H1 (cell line): ENCODE data around the gene DAND5. TPM values are rescaled to one million over a fixed set of nuclear protein-coding genes. Genes with fewer than 3 reads are reported as not detected.
A peak's percentile ranks its signal among the peaks of the same experiment; 100 is the strongest.

Source experiments
- CTCF ChIA-PET: fragments of 300-600 bp; sonication (Branson Sonifier 250); formaldehyde crosslinking; loops from one replicate; lab custom pipeline; 2021; ENCODE audit not compliant: partially characterized antibody; lab: Charles Lee
- POLR2A ChIA-PET: fragments of 300-600 bp; sonication (Branson Sonifier 250); formaldehyde crosslinking; loops from one replicate; lab custom pipeline; 2021; ENCODE audit warnings: inconsistent platforms; ENCODE audit not compliant: partially characterized antibody; lab: Charles Lee
- DNase-seq, 2 experiments: peaks; one replicate each; pipeline versions ENCODE4 v3.0.0 to v3.0.0-alpha.2; 2010 to 2022; ENCODE audit warnings: low spot score in 2 of 2, low read depth in 1 of 2, mixed read lengths in 1 of 2
- FAIRE-seq: peaks from 2 replicates; lab custom pipeline; 2011; peaks lifted over from hg19 to GRCh38; lab: Jason Lieb, UNC
- H2AFZ ChIP-seq: 2 replicates; pipeline ENCODE4 v1.8.1; 2012; ENCODE audit warnings: low read length, inconsistent platforms
- H2AK5ac ChIP-seq: 2 replicates; pipeline ENCODE4 v1.6.1; 2013; ENCODE audit warnings: low read depth, low read length
- H2BK120ac ChIP-seq: replicated peaks from 2 replicates; pipeline ENCODE3; 2013; ENCODE audit warnings: low read depth, low read length, inconsistent platforms
- H2BK12ac ChIP-seq: 2 replicates; pipeline ENCODE4 v1.6.1; 2013; ENCODE audit warnings: low read depth, low read length
- H2BK15ac ChIP-seq: 2 replicates; pipeline ENCODE4 v1.6.1; 2013; ENCODE audit warnings: low read length
- H2BK20ac ChIP-seq: 2 replicates; pipeline ENCODE4 v1.6.1; 2013; ENCODE audit warnings: low read length
- H2BK5ac ChIP-seq: 2 replicates; pipeline ENCODE4 v1.6.1; 2013; ENCODE audit warnings: low read depth, low read length
- H3K14ac ChIP-seq: 2 replicates; pipeline ENCODE4 v1.6.1; 2013; ENCODE audit warnings: inconsistent platforms; ENCODE audit not compliant: insufficient read length
- H3K18ac ChIP-seq: 2 replicates; pipeline ENCODE4 v1.6.1; 2013; ENCODE audit warnings: low read length; ENCODE audit errors: extremely low read depth
- H3K23ac ChIP-seq: 2 replicates; pipeline ENCODE4 v1.6.1; 2013; ENCODE audit warnings: inconsistent platforms; ENCODE audit not compliant: insufficient read length
- H3K23me2 ChIP-seq: 2 replicates; pipeline ENCODE4 v1.6.1; 2013; ENCODE audit warnings: low read depth, low read length
- H3K27ac ChIP-seq: 2 replicates; pipeline ENCODE4 v1.6.1; 2011; ENCODE audit warnings: low read depth, low read length, inconsistent platforms
- H3K27me3 ChIP-seq, 4 experiments: replicated peaks in 1 of 4; 1 replicate in 1 of 4; 2 replicates in 3 of 4; pipeline versions ENCODE4 v1.6.1 to v1.8.1; 2011 to 2013; ENCODE audit warnings: low read length in 3 of 4, mild to moderate bottlenecking in 3 of 4, inconsistent platforms in 2 of 4, mixed read lengths in 2 of 4, moderate library complexity in 1 of 4; ENCODE audit not compliant: control insufficient read depth in 3 of 4, insufficient read depth in 3 of 4; ENCODE audit errors: extremely low read depth in 1 of 4
- H3K36me3 ChIP-seq, 4 experiments: 2 replicates each; pipeline versions ENCODE4 v1.6.1 to v1.8.1; 2011 to 2013; ENCODE audit warnings: mild to moderate bottlenecking in 4 of 4, low read length in 3 of 4, moderate library complexity in 2 of 4, control low read depth in 1 of 4, inconsistent platforms in 1 of 4; ENCODE audit not compliant: insufficient read depth in 4 of 4, control insufficient read depth in 2 of 4
- H3K4ac ChIP-seq: replicated peaks from 2 replicates; pipeline ENCODE3; 2013; ENCODE audit warnings: low read length, low read depth, mixed read lengths, inconsistent platforms; ENCODE audit not compliant: insufficient read length
- H3K4me1 ChIP-seq, 4 experiments: replicated peaks in 1 of 4; 1 replicate in 1 of 4; 2 replicates in 3 of 4; pipeline versions ENCODE4 v1.6.1 to v1.8.1; 2011 to 2013; ENCODE audit warnings: low read length in 3 of 4, inconsistent platforms in 2 of 4, mixed read lengths in 1 of 4; ENCODE audit not compliant: insufficient read depth in 4 of 4, control insufficient read depth in 3 of 4
- H3K4me2 ChIP-seq, 2 experiments: 2 replicates each; pipeline versions ENCODE4 v1.6.1 to v1.8.1; 2011 to 2013; ENCODE audit warnings: low read depth in 2 of 2, low read length in 2 of 2, control low read depth in 1 of 2, inconsistent platforms in 1 of 2, mild to moderate bottlenecking in 1 of 2; ENCODE audit not compliant: insufficient read depth in 1 of 2
- H3K4me3 ChIP-seq, 4 experiments: fragments of 200-600, 300-600 bp in 1 of 4; sonication (generic), shearing (Covaris generic), sonication (Bioruptor Twin) in 1 of 4; 2 replicates each; pipeline versions ENCODE4 v1.5.1 to v1.8.1; 2011 to 2016; ENCODE audit warnings: low read length in 4 of 4, low read depth in 3 of 4, control low read depth in 2 of 4, inconsistent platforms in 2 of 4, mild to moderate bottlenecking in 2 of 4, mixed read lengths in 1 of 4, moderate library complexity in 1 of 4; ENCODE audit not compliant: insufficient read depth in 2 of 4; ENCODE audit errors: extremely low read depth in 1 of 4
- H3K56ac ChIP-seq: replicated peaks from 2 replicates; pipeline ENCODE3; 2013; ENCODE audit warnings: low read depth, mild to moderate bottlenecking, mixed read lengths, low read length, inconsistent platforms; ENCODE audit not compliant: insufficient read length
- H3K79me1 ChIP-seq: 2 replicates; pipeline ENCODE4 v1.6.1; 2013; ENCODE audit warnings: low read depth, low read length, control low read depth
- H3K79me2 ChIP-seq, 2 experiments: 2 replicates each; pipeline versions ENCODE4 v1.6.1 to v1.8.1; 2012 to 2013; ENCODE audit warnings: low read length in 2 of 2, mild to moderate bottlenecking in 2 of 2, inconsistent platforms in 1 of 2; ENCODE audit not compliant: insufficient read depth in 2 of 2, control insufficient read depth in 1 of 2
- H3K9ac ChIP-seq, 4 experiments: replicated peaks in 1 of 4; 1 replicate in 1 of 4; 2 replicates in 3 of 4; pipeline versions ENCODE4 v1.6.1 to v1.8.1; 2011 to 2013; ENCODE audit warnings: low read depth in 3 of 4, low read length in 3 of 4, control low read depth in 2 of 4, mild to moderate bottlenecking in 2 of 4, moderate library complexity in 2 of 4, inconsistent platforms in 1 of 4; ENCODE audit errors: extremely low read depth in 1 of 4
- H3K9me3 ChIP-seq, 2 experiments: 2 replicates each; pipeline versions ENCODE4 v1.6.1 to v1.8.1; 2012 to 2013; ENCODE audit warnings: mild to moderate bottlenecking in 2 of 2, moderate library complexity in 2 of 2, control low read depth in 1 of 2, inconsistent platforms in 1 of 2, low read depth in 1 of 2, low read length in 1 of 2, mixed read lengths in 1 of 2; ENCODE audit not compliant: insufficient read depth in 2 of 2
- H4K20me1 ChIP-seq, 2 experiments: replicated peaks in 1 of 2; 2 replicates each; pipeline versions ENCODE3 to v1.8.1; 2011 to 2013; ENCODE audit warnings: inconsistent platforms in 2 of 2, low read length in 2 of 2, mild to moderate bottlenecking in 1 of 2; ENCODE audit not compliant: insufficient read depth in 2 of 2, control insufficient read depth in 1 of 2
- H4K5ac ChIP-seq: 2 replicates; pipeline ENCODE4 v1.6.1; 2013; ENCODE audit warnings: low read length, low read depth, mixed read lengths, inconsistent platforms; ENCODE audit not compliant: insufficient read length
- H4K8ac ChIP-seq: 2 replicates; pipeline ENCODE4 v1.8.0; 2013; ENCODE audit warnings: mild to moderate bottlenecking, moderate library complexity, low read length, inconsistent platforms; ENCODE audit not compliant: insufficient read depth; ENCODE audit errors: extremely low read depth
- H4K91ac ChIP-seq: replicated peaks from 2 replicates; pipeline ENCODE3; 2013; ENCODE audit warnings: low read length, mixed read lengths, inconsistent platforms; ENCODE audit not compliant: insufficient read length
- POLR2A ChIP-seq, 2 experiments: IDR thresholded peaks; 1 replicate in 1 of 2; 2 replicates in 1 of 2; pipeline ENCODE4 v1.6.1; 2011; ENCODE audit warnings: low read depth in 2 of 2, low read length in 2 of 2, mild to moderate bottlenecking in 2 of 2; ENCODE audit errors: control extremely low read depth in 1 of 2
- POLR2AphosphoS5 ChIP-seq: IDR thresholded peaks from 2 replicates; pipeline ENCODE4 v1.6.1; 2011; ENCODE audit warnings: low read depth, low read length
- SIX5 ChIP-seq: IDR thresholded peaks from 2 replicates; pipeline ENCODE4 v1.6.1; 2011; ENCODE audit warnings: mild to moderate bottlenecking, low read depth, low read length
- TEAD4 ChIP-seq: IDR thresholded peaks from 2 replicates; pipeline ENCODE4 v1.6.1; 2012; ENCODE audit warnings: low read depth, low read length, inconsistent platforms, mixed read lengths
- WGBS, 2 experiments: shearing (Covaris generic) in 1 of 2; methylation state at CpG; one replicate each; pipeline versions ENCODE4 v1.1.6 to v1.1.7; 2013 to 2015; ENCODE audit warnings: low lambda C conversion rate in 2 of 2, mixed read lengths in 2 of 2, inconsistent platforms in 1 of 2, low coverage in 1 of 2, missing lambda C conversion rate in 1 of 2; ENCODE audit not compliant: insufficient replicate concordance in 2 of 2, insufficient coverage in 1 of 2, insufficient read length in 1 of 2; ENCODE audit errors: extremely low coverage in 1 of 2, missing lambda C conversion rate in 1 of 2; 5-methylcytosine and 5-hydroxymethylcytosine counted together
- polyA plus RNA-seq, 7 experiments: library from polyadenylated mRNA; depleted of rRNA in 3 of 7; stranded (reverse) in 5 of 7; unstranded in 2 of 7; fragments of >200 nt in 5 of 7; fragments of 200-250 nt in 2 of 7; gene quantifications; 1 replicate in 5 of 7; 2 replicates in 1 of 7; 4 replicates in 1 of 7; pipeline versions ENCODE4 v1.2.1 to v1.2.3, GENCODE V29; 2011 to 2013; ENCODE audit warnings: missing spikeins in 2 of 7, mixed read lengths in 2 of 7
- total RNA-seq: library from RNA; stranded (reverse); fragmentation: NEBNext Ultra II Directional; extraction: Animal tissue kit (Norgen Biotek cat#: 25700); gene quantifications from 2 replicates; pipeline ENCODE4 v1.2.1, GENCODE V29; 2021

Gene DAND5
- total and polyA plus RNA-seq, 2 of the 8 experiments (the other 6 are each of a cell fraction or from before 2014, with no cell fraction given): 0.14 to 0.17 TPM

GRCh38 chr19:12953138-12953798 lies 16.1 kb upstream of the DAND5 start:
- no peak overlapping the region for H3K9ac ChIP-seq

More at GRCh38 chr19:12953138-12953798, 16.1 kb upstream of the DAND5 start:
- TF ChIP-seq TEAD4 (no peak), POLR2A (IDR thresholded peaks at IDR 0.05; ENCODE audit: control extremely low read depth in 1 of 2, low read depth in 2 of 2, low read length in 2 of 2) (peak; percentile 46 to 48; a peak in 2 of 3 replicates), SIX5 (no peak), POLR2AphosphoS5 (0 out of 2 replicates have a peak, but pooled peaks have one; percentile 49)
- TF ChIP-seq, all 59 proteins: peak for 2
- Histone ChIP-seq H4K8ac (no peak overlapping the region), H3K23me2 (peaks cover 6% of the 10 kb centered on the region), H3K4me2 (no peak overlapping the region), H2BK12ac (no peak overlapping the region), H3K27me3 (no peaks in the 10 kb centered on the region), H2BK120ac (no peak overlapping the region), H3K4me1 (peaks cover 0 to 4% (median 2%) of the 10 kb centered on the region in 4 experiments; a peak in 3 of 7 replicates), H2BK20ac (no peak overlapping the region), H2BK5ac (no peak overlapping the region), H2BK15ac (no peak overlapping the region), H2AK5ac (no peak overlapping the region), H3K23ac (no peak overlapping the region), H3K4me3 (no peak overlapping the region), H3K9me3 (no peaks in the 10 kb centered on the region), H3K27ac (no peak overlapping the region), H4K20me1 (peaks cover 0 to 9% of the 10 kb centered on the region in 2 experiments), H3K79me1 (peaks cover 4% of the 10 kb centered on the region; the same call in 1 of the 2 replicates), H2AFZ (no peak overlapping the region), H4K5ac (no peak overlapping the region), H3K18ac (no peak overlapping the region), H3K4ac (no peak overlapping the region), H3K14ac (no peak overlapping the region), H3K36me3 (peaks cover 15 to 52% (median 26%) of the 10 kb centered on the region in 4 experiments), H3K56ac (no peak overlapping the region), H4K91ac (no peak overlapping the region), H3K79me2 (peaks cover 4 to 27% of the 10 kb centered on the region in 2 experiments; a peak in 3 of 4 replicates)
- WGBS, 2 experiments: 98% methylated on average over 5 of the region's 11 CpGs; no CpG with 5 or more reads in 1 of the 2 experiments
- ChIA-PET CTCF (interaction anchor here (1.6 to 6.7 kb wide), 2 partner anchors 10 to 13 kb away, joined by 3 to 62 read pairs; no protein-coding TSS in a partner anchor), POLR2A (interaction anchor here (0.6 to 8.1 kb wide), 28 partner anchors 6 to 309 kb away, joined by 3 to 71 read pairs (median 4); partner anchors contain the start of genes CALR, DNASE2, FARSA and GCDH)
- no peak for DNase-seq
- no peak for FAIRE-seq
